ENCODE data around the gene OR5T2. TPM values are rescaled to one million over a fixed set of nuclear protein-coding genes. Genes with fewer than 3 reads are reported as not detected.

Gene OR5T2
- total RNA-seq, 1 experiment from 2014 or later: not detected

DNA sequence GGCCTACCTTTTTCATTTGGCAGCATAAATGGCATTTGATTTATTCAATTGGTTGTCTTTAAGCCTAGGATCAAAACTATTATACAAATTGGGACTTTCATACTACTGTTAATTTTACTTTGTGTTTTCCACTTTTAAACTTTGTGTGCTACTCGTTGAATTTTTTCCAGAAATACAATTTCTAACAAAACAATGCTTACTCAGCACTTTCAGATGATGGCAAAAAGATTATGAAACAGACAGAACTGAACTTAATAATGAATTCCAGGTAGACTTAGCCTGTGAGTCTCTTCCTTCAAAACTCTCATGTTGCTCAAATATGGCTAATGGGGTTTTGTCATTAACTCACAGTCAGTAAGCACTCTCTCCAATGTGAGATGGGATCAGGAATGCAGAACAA, 26.3 kb downstream of the OR5T2 start:
- no peaks in the 10 kb centered on the region for H3K36me3 ChIP-seq (ENCODE audit: control insufficient read depth in 1 of 2, insufficient read depth in 2 of 2, low read length in 2 of 2)
- ChIA-PET CTCF (no interaction called here), POLR2A (no interaction called here), RAD21 (ENCODE audit: low non-redundant PET in 1 of 2, low total read pairs in 2 of 2, uncharacterized antibody in 2 of 2, unreplicated experiment in 2 of 2) (no interaction called here)
- H3K9ac ChIP-seq (ENCODE audit: low read length): no peak overlapping the region
- H3K9me3 ChIP-seq (ENCODE audit: control insufficient read depth in 1 of 2, insufficient read depth in 1 of 2, low read depth in 1 of 2, low read length in 2 of 2): peaks cover 13 to 14% of the 10 kb centered on the region in 2 experiments; a peak in 3 of 4 replicates
- H3K4me1 ChIP-seq (ENCODE audit: control insufficient read depth in 1 of 2, insufficient read depth in 2 of 2, low read length in 2 of 2): no peaks in the 10 kb centered on the region
- no peak for DNase-seq (ENCODE audit: low read depth, low spot score)
- ATAC-seq: no peak
- no peaks in the 10 kb centered on the region for H4K20me1 ChIP-seq (ENCODE audit: insufficient read depth)
- H3K4me2 ChIP-seq (ENCODE audit: low read length): no peak overlapping the region
- no peak for TF ChIP-seq REST (IDR thresholded peaks at IDR 0.05; ENCODE audit: low read depth)
- no peak for TF ChIP-seq ELF1 (IDR thresholded peaks at IDR 0.05; ENCODE audit: borderline replicate concordance, low read depth)
- TF ChIP-seq EZH2 (IDR thresholded peaks at IDR 0.05): no peak
- TF ChIP-seq JUND (IDR thresholded peaks at IDR 0.05): no peak
- no peak for TF ChIP-seq ZNF274 (IDR thresholded peaks at IDR 0.05; ENCODE audit: low read depth, low read length)
- BruUV-seq (replicated peaks): no TSS peak
- no peak overlapping the region for H2AFZ ChIP-seq (ENCODE audit: low read depth, low read length, poor library complexity, severe bottlenecking)
- no peak overlapping the region for H3K27ac ChIP-seq (ENCODE audit: low read depth, low read length)
- no peak overlapping the region for H3K4me3 ChIP-seq (replicated peaks in 1 of 2; ENCODE audit: low read depth in 1 of 2, low read length in 2 of 2)
- H3K79me2 ChIP-seq (ENCODE audit: insufficient read depth, low read length): no peaks in the 10 kb centered on the region
- intact Hi-C loops (cut with micrococcal nuclease): no loop called here
- no peaks in the 10 kb centered on the region for H3K9me2 ChIP-seq (ENCODE audit: insufficient read depth)
- H3K27me3 ChIP-seq (ENCODE audit: insufficient read depth, low read length): no peaks in the 10 kb centered on the region

DNA sequence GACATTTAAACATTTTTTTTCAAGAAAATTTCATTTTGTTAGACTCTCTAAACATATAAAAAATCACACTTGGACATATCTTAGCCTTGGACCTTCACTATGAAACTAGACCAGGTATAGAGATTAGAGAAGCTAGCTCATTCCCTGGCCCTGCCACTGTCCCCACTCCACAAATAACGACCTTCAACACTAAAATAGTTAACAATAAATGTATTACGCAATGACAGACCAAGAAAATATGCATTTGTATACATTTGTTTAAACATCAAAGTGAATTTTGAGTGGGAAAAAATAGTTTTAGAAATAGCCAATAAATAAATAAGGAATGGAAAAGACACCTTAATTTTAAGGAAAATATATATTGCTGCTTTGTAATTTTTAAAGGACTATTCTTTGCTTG, 36.7 kb downstream of the OR5T2 start:
- Histone ChIP-seq H2AFZ (ENCODE audit: low read depth, low read length, poor library complexity, severe bottlenecking) (no peak overlapping the region), H3K27ac (ENCODE audit: low read depth, low read length) (no peak overlapping the region), H3K79me2 (ENCODE audit: insufficient read depth, low read length) (no peaks in the 10 kb centered on the region), H3K27me3 (ENCODE audit: insufficient read depth, low read length) (no peaks in the 10 kb centered on the region), H3K36me3 (ENCODE audit: control insufficient read depth in 1 of 2, insufficient read depth in 2 of 2, low read length in 2 of 2) (no peaks in the 10 kb centered on the region), H3K9me3 (ENCODE audit: control insufficient read depth in 1 of 2, insufficient read depth in 1 of 2, low read depth in 1 of 2, low read length in 2 of 2) (peaks cover 5 to 19% of the 10 kb centered on the region in 2 experiments; a peak in 2 of 4 replicates), H3K9me2 (ENCODE audit: insufficient read depth) (no peaks in the 10 kb centered on the region), H4K20me1 (ENCODE audit: insufficient read depth) (no peaks in the 10 kb centered on the region), H3K9ac (ENCODE audit: low read length) (no peak overlapping the region), H3K4me3 (replicated peaks in 1 of 2; ENCODE audit: low read depth in 1 of 2, low read length in 2 of 2) (no peak overlapping the region), H3K4me2 (ENCODE audit: low read length) (no peak overlapping the region), H3K4me1 (ENCODE audit: control insufficient read depth in 1 of 2, insufficient read depth in 2 of 2, low read length in 2 of 2) (no peaks in the 10 kb centered on the region)
- DNase-seq (ENCODE audit: low read depth, low spot score): no peak
- intact Hi-C loops (cut with micrococcal nuclease): no loop called here
- POLR2A ChIA-PET: no interaction called here
- CTCF ChIA-PET: no interaction called here
- RAD21 ChIA-PET (ENCODE audit: low non-redundant PET in 1 of 2, low total read pairs in 2 of 2, uncharacterized antibody in 2 of 2, unreplicated experiment in 2 of 2): no interaction called here
- ATAC-seq: no peak
- TF ChIP-seq POLR2A (IDR thresholded peaks at IDR 0.05; ENCODE audit: borderline replicate concordance, extremely low read depth, insufficient read depth, insufficient read length) (no peak), ELF1 (IDR thresholded peaks at IDR 0.05; ENCODE audit: borderline replicate concordance, low read depth) (no peak), CBX3 (IDR thresholded peaks at IDR 0.05; ENCODE audit: low read depth) (no peak), ZFX (IDR thresholded peaks at IDR 0.05) (no peak), FOSL1 (IDR thresholded peaks at IDR 0.05; ENCODE audit: low read depth) (no peak), EGR1 (IDR thresholded peaks at IDR 0.05; ENCODE audit: low read depth) (no peak), JUND (IDR thresholded peaks at IDR 0.05) (no peak), REST (IDR thresholded peaks at IDR 0.05; ENCODE audit: low read depth) (no peak), MAX (IDR thresholded peaks at IDR 0.05) (no peak), YY1 (IDR thresholded peaks at IDR 0.05; ENCODE audit: extremely low read depth, insufficient replicate concordance, low read depth, low read length) (no peak), SRF (IDR thresholded peaks at IDR 0.05; ENCODE audit: low read depth) (no peak)
- TF ChIP-seq, protein P1, sequence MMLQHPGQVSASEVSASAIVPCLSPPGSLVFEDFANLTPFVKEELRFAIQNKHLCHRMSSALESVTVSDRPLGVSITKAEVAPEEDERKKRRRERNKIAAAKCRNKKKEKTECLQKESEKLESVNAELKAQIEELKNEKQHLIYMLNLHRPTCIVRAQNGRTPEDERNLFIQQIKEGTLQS (IDR thresholded peaks at IDR 0.05): no peak
- no TSS peak for BruUV-seq (replicated peaks)

Measured in HCT116 (cell line).